ENCODE results near the gene AMY1B. TPM values are rescaled to one million over a fixed set of nuclear protein-coding genes. Genes with fewer than 3 reads are reported as not detected.
"Not testable (repeated sequence)": the region's sequence is repeated elsewhere in the genome, so short reads cannot be mapped to it uniquely, and the experiment has no call there.

AMY1B gene
- total RNA-seq, 4 donors from 2014 or later, result not detected

DNA sequence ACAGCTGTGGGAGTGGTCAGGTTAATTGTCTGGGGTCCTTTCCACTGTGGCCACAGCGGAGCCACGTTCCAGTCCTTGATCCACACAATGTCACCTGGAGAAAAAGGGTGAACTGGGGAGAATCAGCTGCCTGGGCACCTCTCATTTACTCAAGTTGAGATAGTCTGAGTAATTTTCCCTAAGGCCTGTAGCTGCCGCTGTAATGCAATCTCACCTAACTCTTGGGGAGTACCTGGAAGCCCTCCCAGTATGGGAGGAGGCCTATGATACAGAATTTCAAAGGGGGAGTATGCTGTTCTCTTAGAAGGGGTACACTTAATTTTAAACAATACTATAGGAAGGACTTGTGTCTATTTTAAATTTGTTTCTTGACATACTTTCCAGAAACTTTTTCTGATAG lies 45.7 kb downstream of the AMY1B start:
- DNase-seq (ENCODE audit: low spot score in 2 of 2); intact Hi-C loops (cut with DNase I; ENCODE audit: low total_unique reads); H3K4me3 ChIP-seq (ENCODE audit: low read depth, poor library complexity, severe bottlenecking): not testable (repeated sequence)
- WGBS, 2 donors, result no CpG with 5 or more reads among the region's 3 CpGs

DNA sequence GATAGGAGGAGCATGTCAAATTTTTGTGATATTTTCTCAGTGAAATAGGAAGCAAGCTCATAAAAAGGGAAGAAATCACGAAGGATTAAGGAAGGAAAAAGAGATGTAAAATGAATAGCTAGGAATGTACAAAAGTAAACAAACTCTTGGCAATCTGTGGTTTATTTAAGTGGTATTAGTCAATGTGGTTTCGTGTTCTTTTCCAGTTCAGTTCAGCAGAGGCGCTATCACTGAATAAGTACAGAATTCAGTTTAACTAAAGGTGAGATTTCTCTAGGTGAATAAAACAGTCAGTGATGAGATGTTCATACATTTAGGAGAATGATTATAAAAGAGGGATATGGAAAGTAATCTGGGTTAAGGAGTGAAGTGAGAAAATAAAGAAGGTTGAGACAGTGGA lies 52.1 kb downstream of the AMY1B start:
- intact Hi-C loops (cut with DNase I; ENCODE audit: low total_unique reads); H3K4me3 ChIP-seq (ENCODE audit: low read depth, poor library complexity, severe bottlenecking); DNase-seq (ENCODE audit: low spot score in 2 of 2): not testable (repeated sequence)
- WGBS, 2 donors, result no CpG with 5 or more reads among the region's 3 CpGs

DNA sequence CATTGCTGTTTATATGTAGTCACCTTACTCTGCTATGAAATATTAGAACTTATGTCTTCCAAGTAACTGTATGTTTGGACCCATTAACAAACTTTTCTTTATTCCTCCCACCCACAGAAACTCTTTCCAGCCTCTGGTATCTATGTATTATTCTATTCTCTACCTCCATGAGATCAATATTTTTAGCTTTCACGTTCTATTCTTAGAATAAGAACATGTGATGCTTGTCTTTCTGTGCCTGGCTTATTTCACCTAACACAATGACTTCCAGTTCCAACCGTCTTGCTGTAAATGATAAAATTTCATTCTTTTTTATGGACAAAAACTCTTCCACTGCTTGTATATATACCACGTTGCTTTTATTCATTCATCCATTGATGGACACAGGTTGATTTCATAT lies 54.8 kb downstream of the AMY1B start:
- WGBS, 2 donors, result no CpG with 5 or more reads among the region's 3 CpGs
- DNase-seq (ENCODE audit: low spot score in 2 of 2); intact Hi-C loops (cut with DNase I; ENCODE audit: low total_unique reads); H3K4me3 ChIP-seq (ENCODE audit: low read depth, poor library complexity, severe bottlenecking): not testable (repeated sequence)

Other genes with a start within 250 kb of the AMY1B start
- 10 to 100 TPM; 17.7 to 33.8 (median 19.7) TPM for gene RNPC3, start 170.5 kb downstream of the AMY1B start, total RNA-seq
- gene AMY2B, start 124.6 kb downstream of the AMY1B start, total RNA-seq, result 10 to 100 TPM; 16.8 to 19.4 (median 17.9) TPM
- 1 to 10 TPM in 2 of 4 donors, under 1 TPM in 1, not detected in 1; 0.19 to 2.9 (median 1.6) TPM for gene AMY2A, start 78.8 kb downstream of the AMY1B start, total RNA-seq
- not detected for gene AMY1A, start 40.5 kb downstream of the AMY1B start, total RNA-seq
- gene AMY1C, start 53.7 kb upstream of the AMY1B start, total RNA-seq, result under 1 TPM in 1 of 4 donors, not detected in 3; 0.91 TPM

Data from lower leg skin (tissue), 4 donors.